ENCODE results near the gene KIF19. TPM values are rescaled to one million over a fixed set of nuclear protein-coding genes. Genes with fewer than 3 reads are reported as not detected.

The KIF19 gene
- polyA plus RNA-seq, 3 donors: not detected

DNA sequence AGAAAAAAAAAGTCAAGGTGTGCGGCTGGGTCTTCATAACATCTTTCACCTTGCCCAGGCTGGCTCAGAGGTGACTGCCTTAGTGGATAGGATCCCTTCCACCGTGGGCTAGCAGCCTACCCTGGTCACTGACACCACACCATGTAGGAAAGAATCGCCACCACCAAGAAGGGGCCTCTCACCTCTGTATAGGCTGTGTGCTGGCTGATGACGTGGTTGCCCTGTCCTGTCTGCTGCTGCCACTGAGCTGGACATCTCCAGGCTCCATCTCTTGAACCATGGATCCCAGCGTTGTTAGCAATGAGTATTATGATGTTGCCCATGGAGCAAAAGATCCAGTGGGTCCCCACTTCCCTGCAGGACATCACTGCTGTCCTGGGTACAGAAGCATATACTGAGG, 41.2 kb downstream of the KIF19 start, which contains the start of gene GPR142:
GPR142 (plus strand) TSS at position 301 of the 400 bp plus-strand sequence. CDS start 2,035 bp downstream, outside the sequence.
- H3K4me1 ChIP-seq (ENCODE audit: control insufficient read depth in 1 of 2, insufficient read depth in 2 of 2, low read length in 2 of 2): peaks cover 17% of the 10 kb centered on the region in 2 donors
- DNase-seq: no peak
- H3K9me3 ChIP-seq (replicated peaks in 1 of 2; ENCODE audit: control insufficient read depth in 1 of 2, insufficient read depth in 1 of 2, low read length in 2 of 2): no peaks in the 10 kb centered on the region
- H3K27ac ChIP-seq (ENCODE audit: low read depth in 1 of 2, low read length in 2 of 2): no peak within 1 kb of the TSS
- H3K4me1 Mint-ChIP-seq: peaks cover 15% of the 10 kb centered on the region
- peaks cover 0 to 7% (median 0%) of the 10 kb centered on the region in 7 donors for H3K9me3 Mint-ChIP-seq
- H3K27ac Mint-ChIP-seq: peak within 1 kb of the TSS in 1 of 7 donors; percentile 46
- no peaks in the 10 kb centered on the region for H3K36me3 Mint-ChIP-seq
- H3K36me3 ChIP-seq (replicated peaks in 1 of 2; ENCODE audit: control insufficient read depth in 1 of 2, insufficient read depth in 2 of 2, low read length in 2 of 2): no peaks in the 10 kb centered on the region
- peaks cover 0 to 2% of the 10 kb centered on the region in 2 donors for H3K27me3 ChIP-seq (ENCODE audit: control insufficient read depth in 2 of 2, insufficient read depth in 2 of 2, low read length in 2 of 2)
- H3K79me2 ChIP-seq (ENCODE audit: insufficient read depth, low read length): no peaks in the 10 kb centered on the region
- intact Hi-C loops (cut with micrococcal nuclease): no loop called here
- no peak within 1 kb of the TSS for H3K4me3 ChIP-seq (replicated peaks in 1 of 3; ENCODE audit: low read depth in 2 of 3, low read length in 3 of 3)
- peaks cover 8 to 28% (median 11%) of the 10 kb centered on the region in 3 donors for H3K27me3 Mint-ChIP-seq (ENCODE audit: low read depth in 3 of 3)
- TF ChIP-seq, protein P1, sequence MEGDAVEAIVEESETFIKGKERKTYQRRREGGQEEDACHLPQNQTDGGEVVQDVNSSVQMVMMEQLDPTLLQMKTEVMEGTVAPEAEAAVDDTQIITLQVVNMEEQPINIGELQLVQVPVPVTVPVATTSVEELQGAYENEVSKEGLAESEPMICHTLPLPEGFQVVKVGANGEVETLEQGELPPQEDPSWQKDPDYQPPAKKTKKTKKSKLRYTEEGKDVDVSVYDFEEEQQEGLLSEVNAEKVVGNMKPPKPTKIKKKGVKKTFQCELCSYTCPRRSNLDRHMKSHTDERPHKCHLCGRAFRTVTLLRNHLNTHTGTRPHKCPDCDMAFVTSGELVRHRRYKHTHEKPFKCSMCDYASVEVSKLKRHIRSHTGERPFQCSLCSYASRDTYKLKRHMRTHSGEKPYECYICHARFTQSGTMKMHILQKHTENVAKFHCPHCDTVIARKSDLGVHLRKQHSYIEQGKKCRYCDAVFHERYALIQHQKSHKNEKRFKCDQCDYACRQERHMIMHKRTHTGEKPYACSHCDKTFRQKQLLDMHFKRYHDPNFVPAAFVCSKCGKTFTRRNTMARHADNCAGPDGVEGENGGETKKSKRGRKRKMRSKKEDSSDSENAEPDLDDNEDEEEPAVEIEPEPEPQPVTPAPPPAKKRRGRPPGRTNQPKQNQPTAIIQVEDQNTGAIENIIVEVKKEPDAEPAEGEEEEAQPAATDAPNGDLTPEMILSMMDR (IDR thresholded peaks at IDR 0.05): no peak
- no peaks in the 10 kb centered on the region for H4K20me1 ChIP-seq (ENCODE audit: insufficient read depth, low read length)
- no peak within 1 kb of the TSS for H3K9ac ChIP-seq (ENCODE audit: insufficient read depth, low read length, poor library complexity, severe bottlenecking)
- H3K4me3 Mint-ChIP-seq: no peak within 1 kb of the TSS
- no peak within 1 kb of the TSS for H2AFZ ChIP-seq (ENCODE audit: insufficient read depth, low read depth, low read length, poor library complexity, severe bottlenecking)
- peak within 1 kb of the TSS; percentile 46 for H3K4me2 ChIP-seq (replicated peaks; ENCODE audit: extremely low read depth, low read length, poor library complexity, severe bottlenecking)
- 100% methylated on average over 4 of the region's 5 CpGs for WGBS (ENCODE audit: insufficient coverage)

DNA sequence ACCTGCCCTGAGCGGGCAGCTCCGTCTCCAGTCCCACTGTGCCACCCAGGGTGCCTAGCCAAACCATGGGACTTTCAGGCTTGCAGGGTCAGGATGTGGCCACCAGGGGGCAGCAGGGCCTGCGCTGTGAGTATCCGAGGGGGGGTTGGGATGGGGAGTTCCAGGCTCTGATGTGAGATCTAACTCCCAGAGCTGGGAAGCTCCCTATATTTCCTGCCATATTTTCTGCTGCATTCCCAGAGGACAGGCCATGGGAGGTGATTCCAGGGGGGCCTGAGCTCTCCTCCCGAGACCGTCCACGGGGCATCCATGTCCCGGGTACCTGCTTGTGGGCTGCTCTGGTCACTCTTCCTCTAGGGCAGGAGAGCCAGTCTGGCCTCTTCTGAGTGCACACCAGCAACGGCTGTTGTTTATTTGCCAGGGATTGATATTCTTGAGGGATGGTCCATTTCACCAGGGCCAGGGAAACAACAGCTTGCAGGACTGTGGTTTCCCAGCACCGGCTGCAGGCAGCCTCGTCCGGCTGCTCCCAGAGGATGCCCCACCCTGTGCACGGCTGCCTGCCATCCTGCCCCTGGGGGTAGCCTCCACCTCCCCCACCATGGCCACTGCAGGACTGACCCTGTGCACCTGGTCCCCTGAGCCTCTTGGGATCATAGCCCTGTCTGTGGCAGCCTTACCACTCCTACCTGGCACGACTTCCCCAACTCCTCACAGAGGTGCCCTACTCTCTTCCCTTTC, 42.5 kb downstream of the KIF19 start:
- Mint-ChIP-seq H3K27ac (peak overlapping the region in 3 of 7 donors; percentile 38 to 73 (median 54)), H3K4me1 (peaks cover 15% of the 10 kb centered on the region), H3K27me3 (ENCODE audit: low read depth in 3 of 3) (peaks cover 3 to 22% (median 9%) of the 10 kb centered on the region in 3 donors), H3K36me3 (no peaks in the 10 kb centered on the region), H3K4me3 (peak overlapping the region in 1 of 2 donors; percentile 73), H3K9me3 (peaks cover 0 to 7% (median 0%) of the 10 kb centered on the region in 7 donors)
- TF ChIP-seq, protein P1 (IDR thresholded peaks at IDR 0.05): peak; percentile 99
- Histone ChIP-seq H3K27me3 (ENCODE audit: control insufficient read depth in 2 of 2, insufficient read depth in 2 of 2, low read length in 2 of 2) (no peaks in the 10 kb centered on the region), H3K36me3 (replicated peaks in 1 of 2; ENCODE audit: control insufficient read depth in 1 of 2, insufficient read depth in 2 of 2, low read length in 2 of 2) (no peaks in the 10 kb centered on the region), H4K20me1 (ENCODE audit: insufficient read depth, low read length) (no peaks in the 10 kb centered on the region), H2AFZ (ENCODE audit: insufficient read depth, low read depth, low read length, poor library complexity, severe bottlenecking) (no peak overlapping the region), H3K4me3 (replicated peaks in 1 of 3; ENCODE audit: low read depth in 2 of 3, low read length in 3 of 3) (peak overlapping the region in 1 of 3 experiments; percentile 46), H3K27ac (ENCODE audit: low read depth in 1 of 2, low read length in 2 of 2) (no peak overlapping the region), H3K79me2 (ENCODE audit: insufficient read depth, low read length) (no peaks in the 10 kb centered on the region), H3K4me1 (ENCODE audit: control insufficient read depth in 1 of 2, insufficient read depth in 2 of 2, low read length in 2 of 2) (peaks cover 17% of the 10 kb centered on the region in 2 donors), H3K9me3 (replicated peaks in 1 of 2; ENCODE audit: control insufficient read depth in 1 of 2, insufficient read depth in 1 of 2, low read length in 2 of 2) (no peaks in the 10 kb centered on the region), H3K9ac (ENCODE audit: insufficient read depth, low read length, poor library complexity, severe bottlenecking) (no peak overlapping the region), H3K4me2 (replicated peaks; ENCODE audit: extremely low read depth, low read length, poor library complexity, severe bottlenecking) (peak overlapping the region; percentile 46)
- WGBS (ENCODE audit: insufficient coverage): 12% methylated on average over 14 of the region's 14 CpGs
- peak; percentile 64 to 79 (median 65) for DNase-seq
- intact Hi-C loops (cut with micrococcal nuclease): no loop called here

All from CD14-positive monocyte (primary cell).